HG03060 (cell line): Measurements from ENCODE around the gene PDCD10.

Source experiments
- ATAC-seq: cut with Tn5 transposase; IDR thresholded peaks from one replicate; pipeline ENCODE4 v1.9.1; 2021; ENCODE audit warnings: low read depth, moderate number of reproducible peaks; ENCODE audit not compliant: unreplicated experiment

PDCD10 gene

DNA sequence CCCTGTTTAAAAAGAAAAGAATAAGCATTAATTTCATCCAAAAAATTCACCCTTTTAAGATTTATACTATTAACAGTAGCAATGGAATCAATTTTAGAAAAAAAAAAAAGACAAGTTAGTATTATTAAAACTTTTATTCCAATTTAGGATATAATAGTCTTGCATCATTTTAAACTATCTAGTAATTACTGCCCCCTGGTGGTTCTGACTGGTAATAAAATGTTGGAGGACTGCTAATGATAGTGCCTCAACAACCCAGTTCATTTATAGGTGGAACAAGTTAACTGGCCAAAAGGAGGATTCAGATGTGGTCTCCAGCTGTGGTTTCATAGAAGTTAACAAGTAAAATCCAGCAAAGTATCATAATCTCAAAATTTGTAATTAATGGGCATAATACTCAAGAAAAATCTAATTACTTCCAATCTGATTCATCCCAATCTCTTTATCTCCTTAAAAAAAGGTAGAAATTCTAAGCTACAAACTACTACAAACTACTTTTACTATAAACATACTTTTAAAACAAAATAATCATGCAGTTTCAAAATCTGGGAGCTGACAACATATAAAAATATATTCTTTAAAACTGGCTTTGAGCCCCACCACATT, 50.2 kb downstream of the PDCD10 start:
- no peak for ATAC-seq

DNA sequence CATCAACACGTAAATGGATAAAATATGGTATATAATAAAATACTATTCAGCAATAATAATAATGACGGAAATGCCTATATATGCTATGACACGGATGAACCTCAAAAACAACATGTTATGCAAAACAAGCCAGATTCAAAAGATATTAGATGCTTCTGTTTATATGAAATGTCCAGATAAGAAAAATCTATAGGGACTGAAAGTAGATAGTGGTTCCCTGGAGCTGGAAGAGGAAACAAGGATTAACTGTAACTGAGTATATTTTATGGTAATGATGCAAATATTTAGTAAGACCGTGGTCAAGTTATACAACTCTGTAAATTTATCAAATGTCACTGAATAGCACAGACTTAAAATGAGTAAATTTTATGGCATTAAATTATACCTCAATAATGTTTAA, 55.2 kb downstream of the PDCD10 start:
- no peak for ATAC-seq

DNA sequence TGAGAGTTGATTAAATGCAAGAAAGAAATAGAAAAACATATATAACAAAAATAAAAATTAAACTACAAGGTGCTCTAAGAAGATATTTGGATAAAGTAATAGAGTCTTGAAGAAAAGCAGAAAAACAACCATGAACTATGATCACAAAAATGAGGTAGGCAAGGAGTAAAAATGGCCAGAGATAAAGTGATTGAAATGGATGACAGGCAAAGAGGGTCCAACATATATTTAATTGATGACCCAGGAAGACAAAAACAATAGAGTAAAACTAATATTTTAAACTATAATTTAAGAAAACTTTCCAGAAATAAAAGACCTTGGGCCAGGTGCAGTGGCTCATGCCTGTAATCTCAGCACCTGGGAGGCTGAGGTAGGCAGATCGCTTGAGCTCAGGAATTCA, 58.8 kb downstream of the PDCD10 start:
- no peak for ATAC-seq

DNA sequence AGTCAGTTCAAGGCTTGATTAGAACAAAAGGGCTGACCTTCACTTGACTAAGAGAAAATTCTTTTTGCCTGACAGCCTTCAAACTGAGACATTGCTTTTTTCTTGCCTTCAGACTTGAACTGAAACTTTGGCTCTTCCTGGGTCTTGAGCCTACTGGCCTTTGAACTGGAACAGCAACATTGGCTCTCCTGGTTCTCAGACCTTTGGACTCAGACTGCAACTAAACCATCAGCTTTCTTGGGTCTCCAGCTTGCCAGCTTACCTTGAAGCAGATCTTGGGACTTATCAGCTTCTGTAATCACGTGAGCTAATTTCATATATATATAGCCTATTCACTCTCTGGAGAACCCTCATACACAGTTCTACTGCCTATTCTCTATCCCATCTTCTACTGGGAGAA, 61.5 kb downstream of the PDCD10 start:
- ATAC-seq = no peak

DNA sequence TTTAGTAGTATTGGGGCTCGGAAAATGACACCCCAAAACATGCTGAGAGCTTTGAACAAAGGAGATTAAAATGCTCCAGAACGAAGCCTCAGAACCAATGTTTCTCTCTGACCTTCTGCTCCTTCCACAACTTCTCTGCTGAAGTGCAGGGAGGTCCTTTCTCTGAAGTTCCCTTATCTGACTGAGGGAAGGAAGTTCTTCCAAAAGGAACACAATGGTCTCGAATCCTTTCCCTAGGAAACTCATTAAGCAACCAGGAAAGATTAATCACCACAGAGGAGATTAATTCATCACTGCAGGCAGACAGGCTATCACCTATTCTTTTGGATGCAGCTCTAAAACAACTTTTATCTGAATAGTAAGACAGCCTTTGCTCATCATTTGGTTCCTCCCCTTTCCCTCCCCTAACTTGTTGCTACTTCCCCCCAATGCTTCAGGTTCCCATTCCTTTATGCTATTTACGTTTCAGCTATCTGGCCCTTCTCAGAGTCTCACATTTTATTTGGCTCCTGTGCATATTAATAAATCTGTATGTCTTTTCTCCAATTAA, 62.7 kb downstream of the PDCD10 start:
- no peak for ATAC-seq

DNA sequence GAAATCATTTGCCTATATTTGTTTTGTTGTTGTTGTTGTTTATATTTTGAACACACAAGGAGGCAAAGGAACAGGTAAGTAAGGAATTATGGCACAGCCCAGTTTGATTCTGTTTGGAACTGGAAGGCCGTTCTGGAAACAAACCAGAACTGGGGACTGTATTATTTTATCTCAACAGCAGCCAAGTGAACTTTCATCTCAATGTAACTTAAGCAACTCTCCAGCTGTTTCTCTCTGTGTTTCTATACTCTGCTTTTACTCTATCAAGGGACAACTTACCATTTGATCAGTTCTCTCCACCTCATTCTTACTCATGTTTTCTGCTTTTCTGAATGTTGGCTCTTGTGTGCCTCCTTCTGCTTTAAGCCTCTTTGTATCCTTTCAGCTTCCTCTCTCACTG, 65.0 kb downstream of the PDCD10 start:
- ATAC-seq = no peak

DNA sequence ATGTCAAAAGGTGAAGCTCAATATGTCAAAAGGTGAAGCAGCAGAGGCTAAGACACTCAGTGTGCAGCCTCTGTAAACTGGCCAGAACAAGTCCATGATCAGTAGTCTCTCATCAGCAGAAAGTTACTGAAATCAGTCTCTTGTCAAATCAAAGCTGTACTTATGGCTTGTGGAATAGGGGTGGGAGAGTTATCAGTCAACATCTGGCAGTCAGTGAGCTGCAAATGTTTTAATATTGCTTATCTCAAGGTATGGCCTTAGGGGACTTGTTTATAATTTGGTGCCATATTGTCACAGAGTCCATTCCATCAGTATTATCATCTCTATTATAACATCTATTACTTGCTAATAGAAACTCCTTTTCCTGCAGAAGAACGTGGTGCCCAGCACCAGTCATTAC, 66.0 kb downstream of the PDCD10 start:
- no peak for ATAC-seq

DNA sequence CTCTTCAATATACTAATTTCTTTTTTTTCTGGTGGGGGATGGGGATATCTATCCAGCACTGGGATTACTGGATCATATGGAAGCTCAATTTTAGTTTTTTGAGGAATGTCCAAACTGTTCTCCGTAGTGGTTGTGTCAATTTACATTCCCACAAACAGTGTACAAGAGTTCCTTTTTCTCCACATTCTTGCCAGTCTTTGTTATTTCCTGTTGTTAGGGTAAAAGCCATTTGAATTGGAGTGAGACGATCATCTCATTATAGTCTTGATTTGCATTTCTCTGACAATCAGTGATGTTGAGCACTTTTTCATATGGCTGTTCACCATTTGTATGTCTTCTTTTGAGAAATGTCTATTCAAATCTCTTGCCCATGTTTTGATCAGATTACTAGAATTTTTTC, 68.1 kb downstream of the PDCD10 start:
- no peak for ATAC-seq

DNA sequence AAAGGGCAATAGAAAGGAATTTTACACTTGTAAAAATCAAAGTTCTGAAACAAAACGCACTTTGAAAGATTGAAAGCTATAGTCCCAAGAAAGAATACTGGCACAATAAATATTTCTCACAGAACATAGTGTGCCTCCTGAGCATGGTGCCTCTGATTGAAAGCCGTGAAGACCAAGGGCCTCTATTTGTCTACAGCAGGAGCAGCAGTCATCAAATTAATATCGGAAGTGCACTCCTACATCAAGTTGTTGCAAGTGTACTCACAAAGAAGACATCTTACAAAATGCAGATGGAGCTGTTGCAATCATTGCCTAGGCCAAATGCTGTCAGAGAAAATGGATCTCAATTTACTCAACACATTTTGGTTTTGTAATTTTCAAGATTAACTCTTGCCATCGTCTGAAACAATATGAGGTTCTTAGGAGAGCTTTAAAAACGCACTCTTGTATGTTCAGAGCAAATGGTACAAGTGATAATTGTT, 71.7 kb downstream of the PDCD10 start:
- ATAC-seq = no peak

DNA sequence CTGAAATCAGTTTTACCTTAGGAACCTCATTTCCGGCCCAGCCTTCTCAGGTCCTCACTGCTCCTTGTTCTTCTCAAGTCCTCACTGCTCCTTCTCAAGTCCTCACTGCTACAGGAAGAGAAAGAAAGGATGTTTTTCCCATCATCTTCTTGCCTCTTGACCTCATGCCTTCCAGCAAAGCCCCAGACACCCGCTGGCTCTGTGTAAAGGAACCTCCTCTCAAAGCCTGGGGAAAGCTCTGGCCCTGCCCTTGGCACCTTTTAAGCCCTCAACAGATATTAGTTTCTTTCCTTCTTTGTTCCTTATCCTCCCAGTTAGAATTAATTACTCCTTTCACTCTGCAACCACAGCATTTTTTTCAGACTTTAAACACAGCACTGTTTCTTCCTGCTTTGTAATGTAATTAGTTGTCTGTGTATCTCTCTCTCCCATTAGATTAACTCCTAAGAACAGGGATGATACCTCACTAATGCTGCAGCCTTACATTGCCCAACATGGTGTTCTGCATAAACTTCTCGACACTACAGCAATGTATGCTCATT, 76.9 kb downstream of the PDCD10 start:
- ATAC-seq = no peak

DNA sequence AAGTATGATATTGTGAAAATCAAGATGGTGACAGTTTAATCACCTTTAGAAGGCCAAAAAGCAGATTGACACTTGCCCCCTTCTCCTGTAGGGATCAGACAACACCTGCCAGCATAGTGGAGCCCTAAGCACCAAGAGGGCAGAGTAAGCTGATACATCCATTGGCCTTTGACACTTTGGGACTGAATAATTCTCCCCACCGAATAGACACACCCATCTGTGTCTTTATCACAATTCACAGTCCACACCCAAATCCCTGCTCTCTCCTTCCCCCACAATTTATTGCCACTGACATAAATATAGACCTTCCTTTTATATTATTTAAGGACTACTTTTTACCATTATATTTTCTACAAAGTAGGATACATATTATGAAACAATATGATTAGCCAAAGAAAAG, 77.9 kb downstream of the PDCD10 start:
- no peak for ATAC-seq

DNA sequence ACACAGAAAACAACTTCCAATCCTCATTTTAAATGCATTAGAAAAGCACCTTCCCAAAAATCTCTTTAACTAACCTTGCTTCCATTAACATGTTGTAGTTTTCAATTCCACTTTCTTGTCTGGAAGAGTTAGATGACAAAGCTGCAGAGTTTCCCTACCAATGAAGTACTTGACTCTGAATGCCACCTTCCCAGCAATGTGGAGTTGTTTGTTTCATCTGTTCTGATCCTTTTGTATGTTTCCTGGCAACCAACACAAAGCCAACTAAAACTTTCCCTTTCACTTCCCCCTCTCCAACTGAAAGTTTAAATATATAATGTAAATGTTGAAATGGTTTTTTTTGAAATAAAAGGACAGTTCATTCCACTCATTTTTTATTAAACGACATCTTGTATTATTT, 80.9 kb downstream of the PDCD10 start, which contains the start of gene WDR49:
Gene WDR49, minus strand, starts transcription at position 183 of the 400 bp plus-strand sequence. CDS start 517 bp downstream, outside the sequence.
- ATAC-seq = no peak

DNA sequence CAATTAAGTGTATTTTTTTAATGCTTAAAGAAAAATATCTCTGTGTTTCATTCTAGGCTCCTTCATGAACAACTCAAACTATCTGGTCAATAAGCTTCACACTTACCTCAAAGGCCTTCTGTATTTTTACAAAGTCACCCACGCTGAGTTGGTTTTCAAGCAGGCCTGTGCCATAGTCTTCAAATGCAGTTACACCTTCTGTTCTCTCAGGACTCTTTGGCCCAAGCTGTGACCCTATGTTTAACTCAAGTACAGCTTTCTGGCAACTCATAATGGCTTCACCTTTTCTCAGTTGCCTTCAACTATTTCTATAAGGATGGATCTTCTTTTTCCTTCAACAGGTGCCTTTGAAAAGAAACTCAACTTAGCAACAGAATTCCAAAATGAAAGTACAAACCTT, 81.5 kb downstream of the PDCD10 start:
- no peak for ATAC-seq

DNA sequence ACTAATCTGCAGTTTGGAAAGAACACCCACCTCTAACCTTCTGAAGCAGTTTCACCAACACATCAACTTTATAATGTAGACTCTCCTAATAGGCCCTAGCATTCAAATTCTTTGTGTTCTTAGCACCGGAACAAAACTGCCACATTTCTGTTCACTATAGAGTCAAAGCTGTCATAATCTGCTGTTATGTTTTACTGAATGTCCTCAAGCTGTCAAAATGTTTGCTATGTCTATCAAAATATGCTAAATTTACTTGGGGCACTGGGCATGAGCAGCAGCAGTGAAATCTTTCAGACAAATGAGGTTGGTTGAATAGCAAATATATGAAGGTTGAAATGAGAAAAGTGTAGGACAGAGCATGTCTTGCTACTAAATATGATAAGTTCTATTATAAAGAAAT, 82.9 kb downstream of the PDCD10 start:
- no peak for ATAC-seq

DNA sequence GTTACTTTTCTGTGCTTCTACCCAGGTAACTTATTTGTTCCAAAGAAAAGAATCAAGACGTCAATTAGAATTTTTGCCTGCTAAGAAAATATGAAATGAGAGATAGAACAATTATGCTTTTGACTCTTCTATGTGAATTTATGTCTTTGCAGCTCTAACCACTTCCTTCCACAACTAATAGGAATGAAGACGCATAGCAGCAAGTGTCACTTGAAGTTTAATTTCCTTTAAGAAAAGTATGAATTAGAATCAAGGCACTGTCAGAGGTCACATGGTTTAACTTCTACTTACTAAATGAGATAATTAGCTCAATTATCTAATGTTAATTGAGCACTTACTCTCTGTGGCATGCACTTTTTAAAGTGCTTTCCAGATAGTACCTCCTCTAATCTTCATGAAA, 84.2 kb downstream of the PDCD10 start:
- ATAC-seq = no peak

DNA sequence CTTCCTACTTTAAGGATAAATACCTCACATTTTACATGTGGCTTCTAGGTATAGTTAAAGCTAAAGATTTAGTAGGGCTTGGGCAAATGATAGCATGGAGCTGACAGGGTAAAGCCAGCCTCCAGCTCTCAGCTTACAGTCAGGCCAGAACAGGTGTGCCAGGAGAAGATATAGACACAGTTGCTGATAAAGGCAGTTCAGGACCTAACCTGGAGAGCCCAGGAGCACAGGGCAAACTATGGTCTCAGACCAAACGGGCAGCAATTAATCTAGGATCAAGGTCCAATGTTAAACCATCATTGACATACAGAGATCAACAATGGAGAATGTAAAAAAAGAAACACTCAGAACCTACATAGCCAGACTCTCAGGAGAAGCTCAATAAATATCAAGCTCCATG, 84.9 kb downstream of the PDCD10 start:
- ATAC-seq = no peak

DNA sequence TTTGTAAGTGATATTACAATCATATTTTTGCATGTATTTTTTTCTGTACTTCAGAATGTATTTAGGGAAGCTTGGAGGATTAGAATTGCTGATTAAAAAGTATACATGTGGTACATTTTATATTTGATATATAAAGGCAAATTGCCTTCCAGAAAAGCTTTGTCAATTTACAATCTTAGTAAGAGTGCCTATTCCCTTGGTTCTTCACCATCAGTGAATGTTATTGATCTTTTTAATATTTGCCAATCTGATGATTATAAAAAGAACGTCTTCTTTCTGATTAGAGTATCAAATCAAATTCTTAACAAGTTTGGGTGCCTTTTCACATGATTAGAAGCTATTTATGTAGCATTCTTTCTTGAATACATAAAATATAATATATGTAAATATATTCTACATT, 90.1 kb downstream of the PDCD10 start:
- no peak for ATAC-seq
